K562 (cell line): ENCODE data around the gene ACBD5. TPM values are rescaled to one million over a fixed set of nuclear protein-coding genes. Genes with fewer than 3 reads are reported as not detected.

Source experiments
- ATAC-seq: fragments of 200-7000 bp; cut with Tn5 transposase; 3 replicates; pipeline ENCODE4 v1.9.1; 2020; ENCODE audit warnings: moderate library complexity
- BruUV-seq: library from RNA; stranded (reverse); fragments of 400-500 nt; replicated peaks from 2 replicates; lab custom pipeline; 2021; lab: Mats Ljungman, UMichigan
- CTCF ChIA-PET: fragments of 300-600 bp; formaldehyde crosslinking; extraction: SDS; loops from one replicate; lab custom pipeline; 2021; ENCODE audit warnings: low intra/inter-chr PET ratio; lab: Yijun Ruan, JAX
- POLR2A ChIA-PET: fragments of 300-600, 350-650 bp; sonication (Branson Sonifier 250); formaldehyde crosslinking; extraction: SDS; loops from one replicate; lab custom pipeline; 2021; ENCODE audit warnings: antibody characterized with exemption, inconsistent platforms; lab: Yijun Ruan, JAX
- DNase-seq, 4 experiments: peaks; one replicate each; pipeline versions ENCODE4 v3.0.0 to v3.0.0-alpha.2; 2011 to 2018; ENCODE audit warnings: low spot score in 3 of 4, mixed read lengths in 3 of 4; ENCODE audit errors: extremely low read depth in 1 of 4
- FAIRE-seq: peaks from 2 replicates; lab custom pipeline; 2011; peaks lifted over from hg19 to GRCh38; lab: Jason Lieb, UNC
- H2AFZ ChIP-seq: 2 replicates; pipeline ENCODE4 v1.6.0; 2011; ENCODE audit warnings: low read depth, low read length, control low read depth, inconsistent platforms
- H3K27ac ChIP-seq: fragments of 200-600 bp; 3 replicates; pipeline ENCODE4 v1.8.0; 2011; ENCODE audit warnings: low read depth, mild to moderate bottlenecking, control low read depth, inconsistent platforms, low read length, moderate library complexity, mixed read lengths; ENCODE audit errors: extremely low read depth
- H3K27me3 ChIP-seq, 2 experiments: fragments of 300-600 bp in 1 of 2; 2 replicates in 1 of 2; 3 replicates in 1 of 2; pipeline versions ENCODE4 v1.6.0 to v1.8.0; 2011; ENCODE audit warnings: inconsistent platforms in 2 of 2, low read length in 2 of 2, mild to moderate bottlenecking in 1 of 2, mixed read lengths in 1 of 2, moderate library complexity in 1 of 2; ENCODE audit not compliant: control insufficient read depth in 2 of 2, insufficient read depth in 2 of 2
- H3K36me3 ChIP-seq: fragments of 300-600 bp; 3 replicates; pipeline ENCODE4 v1.8.0; 2011; ENCODE audit warnings: mild to moderate bottlenecking, low read length, inconsistent platforms; ENCODE audit not compliant: control insufficient read depth, insufficient read depth
- H3K4me1 ChIP-seq, 2 experiments: fragments of 200-600 bp in 1 of 2; replicated peaks in 1 of 2; 2 replicates in 1 of 2; 3 replicates in 1 of 2; pipeline versions ENCODE4 v1.5.1 to v1.8.0; 2011; ENCODE audit warnings: inconsistent platforms in 2 of 2, low read length in 2 of 2, mild to moderate bottlenecking in 1 of 2, mixed read lengths in 1 of 2, moderate library complexity in 1 of 2; ENCODE audit not compliant: control insufficient read depth in 2 of 2, insufficient read depth in 2 of 2
- H3K4me2 ChIP-seq: 2 replicates; pipeline ENCODE4 v1.6.1; 2011; ENCODE audit warnings: low read length, control low read depth, inconsistent platforms, mixed read lengths; ENCODE audit not compliant: insufficient read depth
- H3K4me3 ChIP-seq: fragments of 200-600 bp; sonication (generic), shearing (Covaris generic); 2 replicates; pipeline ENCODE4 v1.5.1; 2016; ENCODE audit warnings: control low read depth, inconsistent platforms
- H3K79me2 ChIP-seq: fragments of 200-600 bp; 3 replicates; pipeline ENCODE4 v1.8.0; 2011; ENCODE audit warnings: low read length, inconsistent platforms; ENCODE audit not compliant: control insufficient read depth, insufficient read depth
- H3K9ac ChIP-seq, 2 experiments: 2 replicates each; pipeline versions ENCODE4 v1.6.0 to v1.6.1; 2011; ENCODE audit warnings: low read depth in 2 of 2, low read length in 2 of 2, control low read depth in 1 of 2, inconsistent platforms in 1 of 2, mild to moderate bottlenecking in 1 of 2, mixed read lengths in 1 of 2; ENCODE audit not compliant: insufficient read depth in 1 of 2
- H3K9me1 ChIP-seq: one replicate; pipeline ENCODE4 v1.6.0; 2011; ENCODE audit warnings: inconsistent platforms, mild to moderate bottlenecking, low read length, moderate library complexity; ENCODE audit not compliant: control insufficient read depth, insufficient read depth
- H3K9me3 ChIP-seq: replicated peaks from 2 replicates; pipeline ENCODE4 v1.5.1; 2011; ENCODE audit warnings: low read depth, low read length, inconsistent platforms; ENCODE audit not compliant: control insufficient read depth, insufficient read depth
- H4K20me1 ChIP-seq: replicated peaks from 2 replicates; pipeline ENCODE4 v1.6.1; 2011; ENCODE audit warnings: low read length, inconsistent platforms, mixed read lengths; ENCODE audit not compliant: control insufficient read depth, insufficient read depth
- GATAD2A ChIP-seq: fragments of 450-650 bp; IDR thresholded peaks from 2 replicates; pipeline ENCODE4 v1.6.1; 2017
- MYBL2 ChIP-seq, 2 experiments: fragments of 450-650 bp in 1 of 2; sonication (generic) in 1 of 2; formaldehyde crosslinking in 1 of 2; IDR thresholded peaks; 2 replicates each; pipeline versions ENCODE4 v1.6.1 to v1.8.1; 2017 to 2022; ENCODE audit warnings: borderline replicate concordance in 1 of 2, inconsistent platforms in 1 of 2, low read depth in 1 of 2, mild to moderate bottlenecking in 1 of 2, missing genetic modification reagents in 1 of 2, moderate library complexity in 1 of 2
- TFAP4 ChIP-seq: sonication (generic); formaldehyde crosslinking; IDR thresholded peaks from 2 replicates; pipeline ENCODE4 v1.8.0; 2022; ENCODE audit warnings: missing genetic modification reagents, mild to moderate bottlenecking, moderate library complexity, borderline replicate concordance
- ZNF165 ChIP-seq: fragments of 250-450 bp; sonication (Bioruptor Pico); IDR thresholded peaks from 2 replicates; pipeline ENCODE4 v1.4.0; 2020; ENCODE audit warnings: borderline replicate concordance
- ZNF253 ChIP-seq: fragments of 250-450 bp; sonication (Bioruptor Pico); conservative IDR thresholded peaks from 2 replicates; pipeline ENCODE4 v1.6.1; 2021; ENCODE audit warnings: mild to moderate bottlenecking
- ZZZ3 ChIP-seq: fragments of 450-650 bp; IDR thresholded peaks from 2 replicates; pipeline ENCODE4 v1.6.1; 2016; ENCODE audit warnings: antibody characterized with exemption, mild to moderate bottlenecking, moderate library complexity
- WGBS: fragments of 100-300 bp; shearing (Covaris generic); methylation state at CpG from one replicate; pipeline ENCODE4 v1.1.6; 2016; ENCODE audit warnings: low coverage, mixed read lengths; ENCODE audit not compliant: insufficient coverage; ENCODE audit errors: missing lambda C conversion rate; 5-methylcytosine and 5-hydroxymethylcytosine counted together
- in situ Hi-C: fragments of 300-500 bp; cut with MboI; formaldehyde crosslinking; loops from 4 replicates; pipeline ENCODE4 v1.15.0; 2018; ENCODE audit warnings: inconsistent platforms, mixed read lengths
- intact Hi-C: fragments of 100-400 bp; cut with micrococcal nuclease; formaldehyde crosslinking; loops from 2 replicates; pipeline ENCODE4 v1.14.2; 2022
- polyA plus RNA-seq, 8 experiments: library from polyadenylated mRNA; depleted of rRNA in 4 of 8; stranded (reverse) in 5 of 8; unstranded in 3 of 8; fragments of >200 nt; fragmentation: Nextera tagmentation in 2 of 8; fragmentation: Illumina TruSeq in 1 of 8; extraction: Ambion mirVana in 2 of 8; extraction: Trizol in 1 of 8; gene quantifications; 2 replicates each; pipeline versions ENCODE4 v1.2.1 to v1.2.3, GENCODE V29; 2011 to 2014; ENCODE audit warnings: inconsistent platforms in 1 of 8, missing spikeins in 1 of 8
- total RNA-seq, 7 experiments: library from RNA; depleted of rRNA in 6 of 7; stranded (reverse); fragments of >200 nt in 6 of 7; fragmentation: Illumina TruSeq in 2 of 7; extraction: Trizol in 2 of 7; gene quantifications; 2 replicates each; pipeline versions ENCODE4 v1.2.1 to v1.2.3, GENCODE V29; 2011 to 2021; ENCODE audit warnings: low replicate concordance in 1 of 7

The ACBD5 gene
- total and polyA plus RNA-seq, 9 of the 15 experiments (the other 6 are each of a cell fraction or from before 2014, with no cell fraction given) = 1.5 to 10.3 (median 7.8) TPM

GRCh38 chr10:27147701-27148100, 92.9 kb downstream of the ACBD5 start:
- no peak for TF ChIP-seq ZNF165 (CRISPR knock-in tag)
- no peak for TF ChIP-seq GATAD2A
- no peak for TF ChIP-seq TFAP4 (CRISPR knock-in tag)
- TF ChIP-seq MYBL2 (IDR thresholded peaks at IDR 0.05; ENCODE audit: low read depth) = no peak
- TF ChIP-seq MYBL2 (CRISPR knock-in tag; IDR thresholded peaks at IDR 0.05; ENCODE audit: borderline replicate concordance) = no peak
- TF ChIP-seq ZNF253 (CRISPR knock-in tag) = no peak
- no peak for TF ChIP-seq ZZZ3
- peaks cover 9% of the 10 kb centered on the region; the same call in 1 of the 2 replicates for H4K20me1 ChIP-seq
- DNase-seq = no peak
- no peaks in the 10 kb centered on the region for H3K9me1 ChIP-seq
- CTCF ChIA-PET = no interaction called here
- no peak for FAIRE-seq
- no peaks in the 10 kb centered on the region for H3K9me3 ChIP-seq
- in situ Hi-C loops (no loop called here), intact Hi-C loops (no loop called here)
- H3K4me1 ChIP-seq = peaks cover 0 to 4% of the 10 kb centered on the region in 2 experiments; a peak in 2 of 5 replicates
- H3K4me2 ChIP-seq = no peak overlapping the region
- no peaks in the 10 kb centered on the region for H3K27me3 ChIP-seq
- H3K4me3 ChIP-seq = no peak overlapping the region
- no peak overlapping the region for H3K27ac ChIP-seq
- no peak for ATAC-seq
- H3K36me3 ChIP-seq = peaks cover 82% of the 10 kb centered on the region
- BruUV-seq = no TSS peak
- WGBS = 96% methylated on average over 5 of the region's 5 CpGs
- H3K79me2 ChIP-seq = peaks cover 77% of the 10 kb centered on the region
- POLR2A ChIA-PET = interaction anchor here (0.7 to 1.0 kb wide), 3 partner anchors 9 to 54 kb away, joined by 3 to 4 read pairs (median 4); no protein-coding TSS in a partner anchor
- no peak overlapping the region for H3K9ac ChIP-seq
- no peak overlapping the region for H2AFZ ChIP-seq
